NB4 (cell line): ENCODE data around the gene MALRD1.

Experiments used
- CTCF ChIP-seq: IDR thresholded peaks from one replicate; pipeline ENCODE4 v1.5.1; 2012; ENCODE audit warnings: low read depth, low read length
- MAX ChIP-seq: IDR thresholded peaks from 2 replicates; pipeline ENCODE4 v1.6.1; 2011; ENCODE audit warnings: low read depth, low read length

DNA sequence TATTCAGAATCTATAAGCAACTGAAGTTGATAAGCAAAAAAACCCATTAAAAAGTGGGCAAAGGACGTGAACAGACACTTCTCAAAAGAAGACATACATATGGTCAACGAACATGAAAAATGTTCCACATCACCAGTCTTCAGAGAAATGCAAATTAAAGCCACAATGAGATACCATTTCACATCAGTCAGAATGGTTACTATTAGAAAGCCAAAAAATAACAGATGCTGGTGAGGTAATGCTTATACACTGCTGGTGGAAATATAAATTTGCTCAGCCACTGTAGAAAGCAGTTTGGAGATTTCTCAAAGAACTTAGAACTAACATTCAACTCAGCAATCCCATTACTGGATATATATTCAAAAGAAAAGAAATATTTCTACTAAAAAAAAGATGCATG lies 434.8 kb downstream of the MALRD1 start:
- TF ChIP-seq CTCF (no peak), MAX (no peak)
